ENCODE data around the gene LRRC32.

Gene LRRC32

GRCh38 chr11:76670485-76671236, at the start of gene LRRC32:
Gene LRRC32 (minus strand): TSS chr11:76670747. CDS start chr11:76665954, 4,793 bp downstream.
- no peak for DNase-seq (ENCODE audit: low read depth)

- DNase-seq (ENCODE audit: low read depth): no peak
These were observed 49.1 kb upstream of the LRRC32 start for GRCh38 chr11:76719686-76720085.

- no peak for DNase-seq (ENCODE audit: low read depth)
These were observed 48.7 kb upstream of the LRRC32 start for GRCh38 chr11:76719281-76719680.

- no peak for DNase-seq (ENCODE audit: low read depth)
These were observed 47.3 kb upstream of the LRRC32 start for GRCh38 chr11:76717816-76718215.

GRCh38 chr11:76717369-76717768, 46.8 kb upstream of the LRRC32 start:
- no peak for DNase-seq (ENCODE audit: low read depth)

GRCh38 chr11:76716268-76716667, 45.7 kb upstream of the LRRC32 start:
- DNase-seq (ENCODE audit: low read depth): no peak

- DNase-seq (ENCODE audit: low read depth): no peak
These were observed 43.9 kb upstream of the LRRC32 start for GRCh38 chr11:76714493-76714892.

- no peak for DNase-seq (ENCODE audit: low read depth)
These were observed 43.0 kb upstream of the LRRC32 start for GRCh38 chr11:76713499-76713898.

GRCh38 chr11:76712125-76712524, 41.6 kb upstream of the LRRC32 start:
- no peak for DNase-seq (ENCODE audit: low read depth)

- no peak for DNase-seq (ENCODE audit: low read depth)
These were observed 39.2 kb upstream of the LRRC32 start for GRCh38 chr11:76709756-76710155.

- no peak for DNase-seq (ENCODE audit: low read depth)
These were observed 38.6 kb upstream of the LRRC32 start for GRCh38 chr11:76708972-76709660.

- DNase-seq (ENCODE audit: low read depth): no peak
These were observed 36.8 kb upstream of the LRRC32 start for GRCh38 chr11:76707293-76707825.

- no peak for DNase-seq (ENCODE audit: low read depth)
These were observed 36.1 kb upstream of the LRRC32 start for GRCh38 chr11:76706667-76707066.

- DNase-seq (ENCODE audit: low read depth): no peak
These were observed 35.3 kb upstream of the LRRC32 start for GRCh38 chr11:76705826-76706225.

- no peak for DNase-seq (ENCODE audit: low read depth)
These were observed 33.8 kb upstream of the LRRC32 start for GRCh38 chr11:76704171-76704948.

- no peak for DNase-seq (ENCODE audit: low read depth)
These were observed 33.2 kb upstream of the LRRC32 start for GRCh38 chr11:76703707-76704106.

GRCh38 chr11:76702336-76703128, 32.0 kb upstream of the LRRC32 start:
- DNase-seq (ENCODE audit: low read depth): no peak

GRCh38 chr11:76701294-76702040, 30.9 kb upstream of the LRRC32 start:
- no peak for DNase-seq (ENCODE audit: low read depth)

- no peak for DNase-seq (ENCODE audit: low read depth)
These were observed 29.9 kb upstream of the LRRC32 start for GRCh38 chr11:76700177-76701100.
